ENCODE results near the gene LRP1B. TPM values are rescaled to one million over a fixed set of nuclear protein-coding genes. Genes with fewer than 3 reads are reported as not detected.
"Not testable (repeated sequence)": the region's sequence is repeated elsewhere in the genome, so short reads cannot be mapped to it uniquely, and the experiment has no call there.

Gene LRP1B
- total RNA-seq, 2 experiments from 2014 or later: not detected

DNA sequence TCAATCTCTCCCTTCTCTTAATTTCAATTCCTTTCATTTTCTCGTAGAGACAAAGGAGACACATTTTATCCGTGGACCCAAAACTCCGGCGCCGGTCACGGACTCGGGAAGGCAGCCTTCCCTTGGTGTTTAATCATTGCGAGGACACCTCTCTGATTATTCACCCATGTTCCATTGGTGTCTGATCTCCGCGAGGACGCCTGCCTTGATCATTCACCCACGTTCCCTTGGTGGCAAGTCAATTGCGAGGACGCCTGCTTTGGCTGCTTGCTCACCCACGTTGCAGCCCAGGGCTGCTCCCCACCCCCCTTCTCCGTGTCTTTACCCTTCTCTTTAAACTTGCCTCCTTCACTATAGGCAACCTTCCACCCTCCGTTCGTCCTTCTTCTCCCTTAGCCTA is 1703.8 kb downstream of the LRP1B start:
- POLR2A ChIA-PET; DNase-seq; H3K27me3 Mint-ChIP-seq; H3K9me3 Mint-ChIP-seq; H3K27ac Mint-ChIP-seq; H3K4me3 Mint-ChIP-seq; H3K36me3 Mint-ChIP-seq (ENCODE audit: low read depth); CTCF ChIA-PET; H3K4me1 Mint-ChIP-seq: not testable (repeated sequence)

DNA sequence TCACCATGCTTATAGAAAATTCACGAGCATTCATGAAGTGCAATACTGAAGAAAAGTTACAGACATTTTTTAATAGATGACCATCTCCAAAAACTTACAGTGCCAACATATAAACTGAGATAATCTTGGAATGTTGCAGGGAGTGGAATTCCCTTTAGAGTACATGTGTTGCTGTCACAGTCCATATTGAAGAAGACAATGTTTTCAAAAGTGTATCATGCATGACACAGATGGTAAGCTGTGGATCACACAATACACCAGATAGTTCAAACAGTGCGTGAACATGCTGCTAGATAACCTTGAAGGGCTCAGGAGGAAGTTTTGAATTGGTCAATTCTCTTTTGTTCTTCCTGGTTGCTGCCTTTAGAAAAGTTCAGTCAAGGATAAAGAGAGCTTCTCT is 1706.3 kb downstream of the LRP1B start:
- no peak overlapping the region for H3K27ac Mint-ChIP-seq
- ChIA-PET POLR2A (no interaction called here), CTCF (no interaction called here)
- no peak overlapping the region for H3K4me3 Mint-ChIP-seq
- no peaks in the 10 kb centered on the region for H3K27me3 Mint-ChIP-seq
- no peak for DNase-seq
- H3K9me3 Mint-ChIP-seq: peaks cover 4% of the 10 kb centered on the region
- no peaks in the 10 kb centered on the region for H3K36me3 Mint-ChIP-seq (ENCODE audit: low read depth)
- H3K4me1 Mint-ChIP-seq: no peaks in the 10 kb centered on the region

DNA sequence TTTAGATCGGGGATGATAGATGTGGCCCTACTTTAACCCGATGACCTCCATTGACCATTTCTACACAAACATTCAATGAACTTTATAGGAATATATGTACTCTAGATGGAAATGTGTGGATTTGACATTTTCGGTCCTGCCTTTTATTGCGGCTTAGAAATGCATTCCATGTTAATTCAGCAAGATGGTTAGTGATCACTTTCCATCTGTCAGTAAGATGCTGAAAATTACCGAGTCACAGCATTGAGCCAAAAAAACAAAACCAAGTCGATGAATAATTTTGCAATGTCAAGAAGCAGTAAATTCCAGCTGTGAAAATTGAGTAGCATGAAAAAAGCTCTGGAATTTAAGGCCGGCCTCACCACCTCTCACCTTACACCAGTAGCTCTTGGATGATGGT is 1708.1 kb downstream of the LRP1B start:
- POLR2A ChIA-PET: no interaction called here
- Mint-ChIP-seq H3K36me3 (ENCODE audit: low read depth) (no peaks in the 10 kb centered on the region), H3K4me3 (no peak overlapping the region), H3K27ac (no peak overlapping the region), H3K4me1 (no peaks in the 10 kb centered on the region), H3K9me3 (peaks cover 4% of the 10 kb centered on the region), H3K27me3 (no peaks in the 10 kb centered on the region)
- DNase-seq: no peak
- CTCF ChIA-PET: no interaction called here

DNA sequence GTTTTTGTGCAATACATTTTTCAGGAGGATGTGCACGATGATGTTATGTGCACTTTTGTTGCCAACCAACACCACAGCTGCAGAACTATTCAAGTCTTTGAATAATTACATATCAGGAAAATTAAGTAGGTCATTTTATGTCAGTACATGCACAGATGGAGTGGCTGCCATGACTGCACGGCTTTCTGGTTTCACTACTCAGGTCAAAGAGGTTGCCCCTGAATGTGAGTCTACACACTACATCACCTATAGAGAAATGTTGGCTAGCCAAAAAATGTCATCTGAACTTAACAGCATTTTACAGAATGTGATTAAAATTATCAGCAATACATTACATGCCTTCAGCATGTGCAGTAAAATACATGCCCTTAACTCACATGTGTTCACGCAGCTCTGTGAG is 1713.3 kb downstream of the LRP1B start:
- H3K9me3 Mint-ChIP-seq: peaks cover 6% of the 10 kb centered on the region
- no peaks in the 10 kb centered on the region for H3K4me1 Mint-ChIP-seq
- POLR2A ChIA-PET: no interaction called here
- CTCF ChIA-PET: no interaction called here
- H3K4me3 Mint-ChIP-seq: no peak overlapping the region
- no peak for DNase-seq
- no peaks in the 10 kb centered on the region for H3K27me3 Mint-ChIP-seq
- H3K27ac Mint-ChIP-seq: no peak overlapping the region
- H3K36me3 Mint-ChIP-seq (ENCODE audit: low read depth): no peaks in the 10 kb centered on the region

DNA sequence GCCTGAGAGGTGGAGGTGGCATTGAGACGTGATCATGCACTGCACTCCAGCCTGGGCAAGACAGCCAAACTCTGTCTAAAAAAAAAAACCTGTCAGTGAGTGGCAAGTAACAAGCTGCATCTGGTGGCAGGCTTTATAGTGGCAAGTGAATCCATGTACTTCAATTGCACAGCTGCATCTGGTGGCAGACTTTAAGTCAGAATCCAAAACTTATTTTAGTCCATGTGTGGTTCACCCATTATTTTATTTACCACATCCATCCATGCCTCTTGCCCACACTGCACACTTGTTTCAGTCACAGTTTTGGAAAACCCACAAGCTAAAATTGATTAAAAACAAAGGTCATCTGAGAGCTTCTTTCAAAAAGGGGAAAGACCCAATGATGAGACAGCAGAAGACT is 1714.2 kb downstream of the LRP1B start:
- no peaks in the 10 kb centered on the region for H3K36me3 Mint-ChIP-seq (ENCODE audit: low read depth)

DNA sequence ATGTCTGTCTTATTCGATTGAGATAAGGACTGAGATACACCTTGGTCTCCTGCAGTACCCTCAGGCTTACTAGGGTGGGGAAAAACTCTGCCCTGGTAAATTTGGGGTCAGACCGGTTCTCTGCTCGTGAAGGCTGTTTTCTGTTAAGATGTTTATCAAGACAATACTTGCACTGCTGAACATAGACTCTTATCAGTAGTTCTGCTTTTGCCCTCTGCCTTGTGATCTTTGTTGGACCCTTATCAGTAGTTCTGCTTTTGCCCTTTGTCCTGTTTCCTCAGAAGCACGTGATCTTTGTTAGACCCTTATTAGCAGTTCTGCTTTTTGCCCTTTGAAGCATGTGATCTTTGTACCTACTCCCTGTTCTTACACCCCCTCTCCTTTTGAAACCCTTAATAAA is 1715.8 kb downstream of the LRP1B start:
- H3K36me3 Mint-ChIP-seq (ENCODE audit: low read depth); H3K9me3 Mint-ChIP-seq; H3K27me3 Mint-ChIP-seq; H3K27ac Mint-ChIP-seq; DNase-seq; H3K4me3 Mint-ChIP-seq; POLR2A ChIA-PET; CTCF ChIA-PET; H3K4me1 Mint-ChIP-seq: not testable (repeated sequence)

More for the DNA sequence above, 1714.2 kb downstream of the LRP1B start:
- Mint-ChIP-seq H3K27ac (no peak overlapping the region), H3K27me3 (no peaks in the 10 kb centered on the region), H3K9me3 (peaks cover 6% of the 10 kb centered on the region), H3K4me3 (no peak overlapping the region), H3K4me1 (no peaks in the 10 kb centered on the region)
- CTCF ChIA-PET: interaction anchor here (0.6 kb wide), 1 partner anchor 1994 kb away, joined by 3 read pairs; no protein-coding TSS in a partner anchor
- POLR2A ChIA-PET: no interaction called here
- DNase-seq: no peak

DNA sequence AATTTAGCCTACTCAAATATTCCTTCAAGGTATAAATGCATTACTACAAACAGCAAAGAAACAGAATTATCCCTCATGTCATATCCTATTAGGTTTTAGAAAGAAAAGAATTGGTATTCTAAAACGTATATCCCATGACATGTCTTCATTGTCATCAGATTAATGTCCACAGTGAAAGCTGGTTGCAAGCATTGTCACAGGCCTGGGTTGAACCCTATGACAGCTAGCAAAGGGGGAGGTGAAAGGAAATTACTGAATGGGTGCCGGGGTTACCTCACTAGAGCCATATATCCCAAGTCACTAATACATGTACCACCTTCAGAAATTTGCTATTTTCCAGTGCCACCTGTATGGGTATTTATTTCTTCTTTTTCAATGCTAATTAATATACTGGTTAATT is 1720.1 kb downstream of the LRP1B start:
- Mint-ChIP-seq H3K4me3 (no peak overlapping the region), H3K27me3 (no peaks in the 10 kb centered on the region), H3K27ac (no peak overlapping the region), H3K36me3 (ENCODE audit: low read depth) (no peaks in the 10 kb centered on the region), H3K4me1 (no peaks in the 10 kb centered on the region), H3K9me3 (peaks cover 5% of the 10 kb centered on the region)
- ChIA-PET POLR2A (no interaction called here), CTCF (no interaction called here)
- no peak for DNase-seq

DNA sequence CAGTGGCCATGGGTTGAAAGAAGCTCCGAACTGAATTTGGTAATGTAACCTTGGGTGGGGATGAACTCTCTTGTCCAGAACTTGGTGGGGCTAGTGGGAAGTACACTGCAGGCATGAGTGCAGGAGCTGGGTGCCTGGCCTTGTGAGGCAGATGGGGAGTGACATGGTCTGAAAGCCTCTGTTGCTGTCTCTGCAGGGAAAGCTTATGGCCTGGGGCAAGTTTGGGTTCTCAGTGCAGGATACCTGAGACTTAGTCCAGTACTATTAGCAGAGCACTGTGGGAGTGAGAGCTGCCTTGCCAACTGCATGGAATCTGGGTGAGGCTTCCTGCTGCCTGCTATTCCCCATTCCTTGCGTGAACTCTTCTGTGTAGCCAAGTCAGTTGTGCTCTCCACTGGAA is 1729.8 kb downstream of the LRP1B start:
- H3K27me3 Mint-ChIP-seq: no peaks in the 10 kb centered on the region
- no peak overlapping the region for H3K27ac Mint-ChIP-seq
- H3K36me3 Mint-ChIP-seq (ENCODE audit: low read depth): no peaks in the 10 kb centered on the region
- CTCF ChIA-PET: no interaction called here
- no peak overlapping the region for H3K4me3 Mint-ChIP-seq
- no peak for DNase-seq
- no peaks in the 10 kb centered on the region for H3K4me1 Mint-ChIP-seq
- peaks cover 15% of the 10 kb centered on the region for H3K9me3 Mint-ChIP-seq
- POLR2A ChIA-PET: no interaction called here

DNA sequence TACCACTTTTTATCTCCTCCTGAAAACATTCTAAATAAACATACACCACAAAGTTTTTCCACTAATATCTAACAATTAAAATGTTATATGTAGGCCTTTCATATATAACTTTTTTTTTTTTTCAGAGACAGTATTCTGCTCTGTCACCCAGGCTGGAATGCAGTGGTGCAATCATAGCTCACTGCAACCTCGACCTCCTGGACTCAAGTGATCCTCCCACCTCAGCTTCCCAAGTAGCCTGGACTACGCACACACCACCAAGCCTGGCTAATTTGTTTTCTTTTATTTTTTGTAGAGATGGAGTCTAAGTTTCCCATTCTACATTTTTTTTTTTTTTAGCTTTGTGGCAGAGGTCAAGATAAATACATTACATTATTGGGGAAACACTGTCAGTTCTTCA is 1738.0 kb downstream of the LRP1B start:
- Mint-ChIP-seq H3K9me3 (no peaks in the 10 kb centered on the region), H3K4me1 (no peaks in the 10 kb centered on the region), H3K4me3 (no peak overlapping the region), H3K27ac (no peak overlapping the region), H3K36me3 (ENCODE audit: low read depth) (no peaks in the 10 kb centered on the region), H3K27me3 (no peaks in the 10 kb centered on the region)
- DNase-seq: no peak
- POLR2A ChIA-PET: no interaction called here
- CTCF ChIA-PET: no interaction called here

DNA sequence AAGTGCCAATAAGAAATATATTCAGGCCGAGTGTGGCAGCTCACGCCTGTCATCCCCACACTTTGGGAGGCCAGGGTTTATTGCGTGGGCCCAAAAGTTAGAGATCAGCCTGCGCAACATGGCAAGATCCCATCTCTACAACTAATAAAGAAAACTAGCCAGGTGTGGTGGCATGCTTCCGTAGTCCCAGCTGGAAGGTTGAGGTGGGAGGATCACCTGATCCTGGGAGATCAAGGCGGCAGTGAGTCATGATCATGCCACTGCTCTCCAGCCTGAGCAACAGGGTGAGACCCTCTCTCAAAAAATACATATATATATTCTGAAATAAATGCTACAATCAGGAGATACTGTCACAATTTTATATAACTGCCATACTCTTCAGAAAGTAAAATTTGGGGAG is 1745.9 kb downstream of the LRP1B start:
- POLR2A ChIA-PET: no interaction called here
- H3K9me3 Mint-ChIP-seq: no peaks in the 10 kb centered on the region
- DNase-seq: no peak
- no peaks in the 10 kb centered on the region for H3K36me3 Mint-ChIP-seq (ENCODE audit: low read depth)
- CTCF ChIA-PET: no interaction called here
- H3K27ac Mint-ChIP-seq: no peak overlapping the region
- H3K27me3 Mint-ChIP-seq: no peaks in the 10 kb centered on the region
- H3K4me1 Mint-ChIP-seq: no peaks in the 10 kb centered on the region
- H3K4me3 Mint-ChIP-seq: no peak overlapping the region

DNA sequence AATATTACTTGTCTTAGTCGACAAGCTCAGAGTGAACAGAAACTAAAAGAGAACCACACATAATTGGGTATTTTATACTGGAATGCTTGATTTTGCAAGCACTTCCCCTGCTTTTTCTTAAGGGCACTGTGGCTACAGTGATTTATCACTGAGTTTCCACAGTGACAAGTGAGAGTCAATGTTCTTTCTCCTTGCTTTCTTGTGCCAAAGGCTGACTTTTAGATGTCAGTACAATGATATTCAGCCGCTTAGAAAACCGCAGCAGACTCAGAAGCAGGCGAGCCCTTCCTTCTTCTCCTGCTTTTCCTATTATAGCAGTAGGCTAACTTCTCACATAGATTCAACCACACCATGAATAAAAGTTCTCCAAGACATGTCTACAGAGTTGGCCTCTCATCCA is 1747.0 kb downstream of the LRP1B start:
- Mint-ChIP-seq H3K4me3 (no peak overlapping the region), H3K9me3 (peaks cover 4% of the 10 kb centered on the region), H3K36me3 (ENCODE audit: low read depth) (no peaks in the 10 kb centered on the region), H3K27me3 (no peaks in the 10 kb centered on the region), H3K27ac (no peak overlapping the region), H3K4me1 (no peaks in the 10 kb centered on the region)
- no peak for DNase-seq
- POLR2A ChIA-PET: no interaction called here
- CTCF ChIA-PET: no interaction called here

DNA sequence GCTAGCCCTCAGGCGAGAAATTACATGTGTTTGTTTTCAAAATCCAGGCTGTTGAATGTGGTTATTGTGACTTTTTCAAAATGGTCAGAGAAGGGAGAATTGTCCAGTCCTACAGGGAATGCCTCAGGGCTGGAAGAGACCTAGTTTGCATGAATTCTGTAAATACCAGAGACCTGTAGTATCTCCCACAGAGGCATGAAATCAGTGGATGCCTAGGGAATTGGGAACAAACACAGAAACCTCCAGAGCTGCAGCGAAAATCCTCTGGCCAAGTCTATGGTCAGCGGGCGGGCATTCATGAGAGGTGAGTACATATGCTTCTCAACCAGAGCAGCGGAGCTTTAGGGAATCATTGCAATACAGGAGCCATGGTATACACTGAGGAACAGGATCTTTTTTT is 1754.1 kb downstream of the LRP1B start:
- Mint-ChIP-seq H3K4me3 (no peak overlapping the region), H3K9me3 (peaks cover 4% of the 10 kb centered on the region), H3K27ac (no peak overlapping the region), H3K36me3 (ENCODE audit: low read depth) (no peaks in the 10 kb centered on the region), H3K4me1 (no peaks in the 10 kb centered on the region), H3K27me3 (no peaks in the 10 kb centered on the region)
- ChIA-PET CTCF (no interaction called here), POLR2A (no interaction called here)
- DNase-seq: no peak

DNA sequence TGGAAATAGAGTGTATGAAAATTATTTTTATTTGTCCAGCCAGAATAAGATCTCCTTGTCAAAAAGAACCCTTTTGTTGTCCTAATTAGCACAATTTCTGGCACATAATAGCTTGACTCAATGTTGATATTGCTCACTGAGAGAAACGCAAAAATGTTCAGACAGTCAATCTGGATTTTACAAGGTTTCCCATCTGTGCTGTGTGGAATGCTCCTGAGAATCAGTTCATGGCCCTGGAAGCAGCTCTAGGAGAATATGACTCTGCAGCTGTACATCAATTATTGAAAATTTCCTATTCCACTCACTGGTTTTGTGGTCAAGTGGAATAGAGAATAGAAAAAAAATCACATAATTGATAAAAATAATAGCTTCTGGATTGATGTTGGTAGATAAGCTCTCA is 1767.7 kb downstream of the LRP1B start:
- H3K4me1 Mint-ChIP-seq: no peaks in the 10 kb centered on the region
- no peaks in the 10 kb centered on the region for H3K36me3 Mint-ChIP-seq (ENCODE audit: low read depth)
- ChIA-PET CTCF (no interaction called here), POLR2A (no interaction called here)
- H3K27ac Mint-ChIP-seq: no peak overlapping the region
- no peak overlapping the region for H3K4me3 Mint-ChIP-seq
- no peaks in the 10 kb centered on the region for H3K9me3 Mint-ChIP-seq
- no peak for DNase-seq
- H3K27me3 Mint-ChIP-seq: no peaks in the 10 kb centered on the region

DNA sequence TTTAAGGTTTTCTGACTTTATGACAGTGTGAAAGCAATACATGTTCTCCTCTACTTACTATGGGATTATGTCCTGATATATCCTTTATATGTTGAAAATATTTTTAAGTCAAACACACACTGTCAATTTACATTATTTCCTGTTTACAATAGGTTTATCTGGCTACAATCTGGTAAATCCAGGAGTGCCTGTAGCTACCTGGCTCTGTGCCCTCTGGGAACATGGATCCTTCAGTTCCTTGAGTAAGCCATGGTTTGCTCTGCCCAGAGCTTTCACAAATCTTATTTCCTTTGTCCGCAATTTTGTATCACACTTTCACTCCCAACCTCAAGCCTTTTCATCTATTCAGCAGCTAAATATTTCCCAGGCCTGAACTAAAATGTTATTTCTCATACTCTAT is 1768.5 kb downstream of the LRP1B start:
- POLR2A ChIA-PET: no interaction called here
- H3K4me1 Mint-ChIP-seq: no peaks in the 10 kb centered on the region
- H3K36me3 Mint-ChIP-seq (ENCODE audit: low read depth): no peaks in the 10 kb centered on the region
- CTCF ChIA-PET: no interaction called here
- no peak overlapping the region for H3K4me3 Mint-ChIP-seq
- no peaks in the 10 kb centered on the region for H3K9me3 Mint-ChIP-seq
- H3K27ac Mint-ChIP-seq: no peak overlapping the region
- no peaks in the 10 kb centered on the region for H3K27me3 Mint-ChIP-seq
- DNase-seq: no peak

All from activated CD4-positive, alpha-beta T cell treated with anti-CD3 and anti-CD28 coated beads, Interleukin-2, amount 10 ng/mL, durations not matched to agents 7 days and 5 days (primary cell).